ENCODE data around the gene MEGF6.

The MEGF6 gene

GRCh38 chr1:3476666-3477065 lies 134.6 kb downstream of the MEGF6 start:
- Histone ChIP-seq H4K20me1 (ENCODE audit: insufficient read depth, low read length) (no peaks in the 10 kb centered on the region), H3K79me2 (ENCODE audit: low read length) (no peaks in the 10 kb centered on the region), H3K27me3 (ENCODE audit: low read depth, low read length) (no peaks in the 10 kb centered on the region), H2AFZ (ENCODE audit: low read depth, low read length) (no peak overlapping the region), H3K36me3 (replicated peaks; ENCODE audit: low read depth, low read length) (no peaks in the 10 kb centered on the region), H3K4me3 (ENCODE audit: low read length) (no peak overlapping the region), H3K27ac (ENCODE audit: low read length) (no peak overlapping the region), H3K4me1 (ENCODE audit: low read length) (no peaks in the 10 kb centered on the region), H3K9ac (ENCODE audit: low read length) (no peak overlapping the region), H3K4me2 (ENCODE audit: low read length) (no peak overlapping the region), H3K9me3 (ENCODE audit: insufficient read depth, low read length) (no peaks in the 10 kb centered on the region)
- TF ChIP-seq EZH2phosphoT487 (IDR thresholded peaks at IDR 0.05; ENCODE audit: low read depth) (no peak), CTCF (IDR thresholded peaks at IDR 0.05; ENCODE audit: low read depth, low read length) (no peak)

- Histone ChIP-seq H3K36me3 (replicated peaks; ENCODE audit: low read depth, low read length) (no peaks in the 10 kb centered on the region), H3K79me2 (ENCODE audit: low read length) (no peaks in the 10 kb centered on the region), H4K20me1 (ENCODE audit: insufficient read depth, low read length) (no peaks in the 10 kb centered on the region)
Measured at GRCh38 chr1:3475839-3476573, 135.3 kb downstream of the MEGF6 start.

GRCh38 chr1:3474421-3474820 lies 136.9 kb downstream of the MEGF6 start:
- H3K36me3 ChIP-seq (replicated peaks; ENCODE audit: low read depth, low read length), result no peaks in the 10 kb centered on the region
- TF ChIP-seq EZH2phosphoT487 (IDR thresholded peaks at IDR 0.05; ENCODE audit: low read depth), result no peak
- no peak for TF ChIP-seq CTCF (IDR thresholded peaks at IDR 0.05; ENCODE audit: low read depth, low read length)
- no peaks in the 10 kb centered on the region for H3K4me1 ChIP-seq (ENCODE audit: low read length)

More at GRCh38 chr1:3475839-3476573, 135.3 kb downstream of the MEGF6 start:
- H3K9me3 ChIP-seq (ENCODE audit: insufficient read depth, low read length), result no peaks in the 10 kb centered on the region
- no peak overlapping the region for H3K27ac ChIP-seq (ENCODE audit: low read length)
- no peak overlapping the region for H3K9ac ChIP-seq (ENCODE audit: low read length)
- TF ChIP-seq EZH2phosphoT487 (IDR thresholded peaks at IDR 0.05; ENCODE audit: low read depth) (no peak), CTCF (IDR thresholded peaks at IDR 0.05; ENCODE audit: low read depth, low read length) (no peak)
- H2AFZ ChIP-seq (ENCODE audit: low read depth, low read length), result no peak overlapping the region
- no peak overlapping the region for H3K4me2 ChIP-seq (ENCODE audit: low read length)
- no peaks in the 10 kb centered on the region for H3K27me3 ChIP-seq (ENCODE audit: low read depth, low read length)
- no peak overlapping the region for H3K4me3 ChIP-seq (ENCODE audit: low read length)
- H3K4me1 ChIP-seq (ENCODE audit: low read length), result no peaks in the 10 kb centered on the region

GRCh38 chr1:3474016-3474415 lies 137.3 kb downstream of the MEGF6 start:
- Histone ChIP-seq H3K27me3 (ENCODE audit: low read depth, low read length) (no peaks in the 10 kb centered on the region), H3K4me3 (ENCODE audit: low read length) (no peak overlapping the region), H3K9me3 (ENCODE audit: insufficient read depth, low read length) (no peaks in the 10 kb centered on the region), H3K79me2 (ENCODE audit: low read length) (no peaks in the 10 kb centered on the region), H3K27ac (ENCODE audit: low read length) (no peak overlapping the region), H3K4me1 (ENCODE audit: low read length) (no peaks in the 10 kb centered on the region), H3K9ac (ENCODE audit: low read length) (no peak overlapping the region), H3K4me2 (ENCODE audit: low read length) (no peak overlapping the region), H3K36me3 (replicated peaks; ENCODE audit: low read depth, low read length) (no peaks in the 10 kb centered on the region), H4K20me1 (ENCODE audit: insufficient read depth, low read length) (no peaks in the 10 kb centered on the region), H2AFZ (ENCODE audit: low read depth, low read length) (no peak overlapping the region)
- TF ChIP-seq EZH2phosphoT487 (IDR thresholded peaks at IDR 0.05; ENCODE audit: low read depth) (no peak), CTCF (IDR thresholded peaks at IDR 0.05; ENCODE audit: low read depth, low read length) (no peak)

More at GRCh38 chr1:3474421-3474820, 136.9 kb downstream of the MEGF6 start:
- Histone ChIP-seq H3K27me3 (ENCODE audit: low read depth, low read length) (no peaks in the 10 kb centered on the region), H3K4me2 (ENCODE audit: low read length) (no peak overlapping the region), H3K79me2 (ENCODE audit: low read length) (no peaks in the 10 kb centered on the region), H2AFZ (ENCODE audit: low read depth, low read length) (no peak overlapping the region), H3K9me3 (ENCODE audit: insufficient read depth, low read length) (no peaks in the 10 kb centered on the region), H3K27ac (ENCODE audit: low read length) (no peak overlapping the region), H4K20me1 (ENCODE audit: insufficient read depth, low read length) (no peaks in the 10 kb centered on the region), H3K4me3 (ENCODE audit: low read length) (no peak overlapping the region), H3K9ac (ENCODE audit: low read length) (no peak overlapping the region)

All from OCI-LY3 (cell line).